A673 (cell line): ENCODE measurements around the gene AMDHD2. TPM values are rescaled to one million over a fixed set of nuclear protein-coding genes. Genes with fewer than 3 reads are reported as not detected.
"Not testable (repeated sequence)": the region's sequence is repeated elsewhere in the genome, so short reads cannot be mapped to it uniquely, and the experiment has no call there.

Source experiments
- BruUV-seq: library from RNA; stranded (reverse); fragments of 400-500 nt; replicated peaks from 2 replicates; lab custom pipeline; 2021; lab: Mats Ljungman, UMichigan
- CTCF ChIA-PET: fragments of 300-600 bp; sonication (Branson Sonifier 250); formaldehyde crosslinking; loops from one replicate; lab custom pipeline; 2022; ENCODE audit warnings: antibody characterized with exemption; lab: Charles Lee
- POLR2A ChIA-PET: fragments of 300-600 bp; sonication (Branson Sonifier 250); formaldehyde crosslinking; loops from one replicate; lab custom pipeline; 2022; ENCODE audit warnings: antibody characterized with exemption; ENCODE audit not compliant: low non-redundant PET; lab: Charles Lee
- DNase-seq: peaks from one replicate; pipeline ENCODE4 v3.0.0-alpha.2; 2015; ENCODE audit warnings: low spot score
- H3K27ac ChIP-seq: fragments of 200-600 bp; sonication (generic); 2 replicates; pipeline ENCODE4 v1.5.1; 2016; ENCODE audit warnings: mixed run types, low read depth, mild to moderate bottlenecking, mixed read lengths, antibody characterized with exemption, low read length; ENCODE audit not compliant: poor library complexity, severe bottlenecking
- H3K27me3 ChIP-seq: fragments of 200-600 bp; sonication (generic); replicated peaks from 2 replicates; pipeline ENCODE4 v1.6.1; 2017; ENCODE audit warnings: mixed run types, low read depth, mild to moderate bottlenecking, mixed read lengths, antibody characterized with exemption, low read length; ENCODE audit not compliant: insufficient read depth, poor library complexity
- H3K36me3 ChIP-seq: fragments of 200-600 bp; sonication (generic); 2 replicates; pipeline ENCODE4 v1.6.1; 2016; ENCODE audit warnings: mixed run types, mild to moderate bottlenecking, mixed read lengths, antibody characterized with exemption, low read length; ENCODE audit not compliant: insufficient read depth, poor library complexity, severe bottlenecking
- H3K4me1 ChIP-seq: fragments of 200-600 bp; sonication (generic); 2 replicates; pipeline ENCODE4 v1.6.1; 2017; ENCODE audit warnings: mixed run types, mild to moderate bottlenecking, mixed read lengths, antibody characterized with exemption, low read length; ENCODE audit not compliant: insufficient read depth, poor library complexity, severe bottlenecking
- H3K4me3 ChIP-seq: fragments of 200-600 bp; sonication (generic); 2 replicates; pipeline ENCODE4 v1.5.1; 2016; ENCODE audit warnings: low read depth, mixed run types, mild to moderate bottlenecking, mixed read lengths, low read length; ENCODE audit not compliant: poor library complexity, severe bottlenecking
- H3K9me3 ChIP-seq: fragments of 200-600 bp; sonication (generic); 2 replicates; pipeline ENCODE4 v1.6.1; 2016; ENCODE audit warnings: mixed run types, low read depth, mild to moderate bottlenecking, mixed read lengths, antibody characterized with exemption, low read length; ENCODE audit not compliant: poor library complexity, severe bottlenecking
- CTCF ChIP-seq: fragments of 300-800, 200-600 bp; sonication (generic); conservative IDR thresholded peaks from 2 replicates; pipeline ENCODE4 v1.5.1; 2017; ENCODE audit warnings: low read depth, mild to moderate bottlenecking, antibody characterized with exemption, low read length, moderate library complexity, mixed read lengths
- EZH2 ChIP-seq: fragments of 200-600 bp; sonication (generic); IDR thresholded peaks from 2 replicates; pipeline ENCODE4 v1.6.1; 2017; ENCODE audit warnings: borderline replicate concordance, low read depth, mild to moderate bottlenecking, mixed read lengths, antibody characterized with exemption, low read length; ENCODE audit not compliant: poor library complexity, severe bottlenecking
- intact Hi-C: fragments of 100-400 bp; cut with micrococcal nuclease; formaldehyde crosslinking; loops from one replicate; pipeline ENCODE4 v1.10.0; 2022; ENCODE audit not compliant: unreplicated experiment
- total RNA-seq: library from RNA; stranded (reverse); gene quantifications from 2 replicates; pipeline ENCODE4 v1.2.3, GENCODE V29; 2021

The AMDHD2 gene
- total RNA-seq, 1 experiment from 2014 or later: 53.3 TPM

GRCh38 chr16:2476741-2477140 lies 43.4 kb upstream of the AMDHD2 start:
- Histone ChIP-seq H3K4me1 (peaks cover 25% of the 10 kb centered on the region), H3K9me3 (no peaks in the 10 kb centered on the region), H3K27ac (no peak overlapping the region), H3K36me3 (no peaks in the 10 kb centered on the region), H3K27me3 (no peaks in the 10 kb centered on the region), H3K4me3 (no peak overlapping the region)
- ChIA-PET POLR2A (no interaction called here), CTCF (no interaction called here)
- intact Hi-C loops: no loop called here
- no TSS peak for BruUV-seq
- no peak for DNase-seq
- TF ChIP-seq EZH2: no peak
- no peak for TF ChIP-seq CTCF

DNA sequence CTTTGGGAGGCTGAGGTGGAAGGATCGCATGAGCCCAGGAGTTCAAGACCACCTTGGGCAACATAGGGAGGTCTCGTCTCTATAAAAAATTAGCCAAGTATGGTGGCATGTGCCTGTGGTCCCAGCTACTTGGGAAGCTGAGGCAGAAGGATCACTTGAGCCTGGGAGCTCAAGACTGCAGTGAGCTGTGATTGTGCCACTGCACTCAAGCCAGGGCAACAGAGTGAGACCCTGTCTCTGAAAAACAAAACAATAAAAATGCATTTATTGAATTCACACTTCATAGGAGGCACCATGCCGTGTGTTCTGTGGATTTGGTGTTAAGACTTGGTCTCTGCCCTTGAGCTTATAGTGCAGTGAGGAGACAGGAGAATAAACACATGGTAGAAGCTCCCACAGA lies 42.8 kb upstream of the AMDHD2 start:
- no peak for DNase-seq
- intact Hi-C loops: no loop called here
- ChIA-PET POLR2A (no interaction called here), CTCF (no interaction called here)
- TF ChIP-seq EZH2 (no peak), CTCF (no peak)
- BruUV-seq: no TSS peak
- Histone ChIP-seq H3K4me1 (peaks cover 19% of the 10 kb centered on the region), H3K27ac (no peak overlapping the region), H3K27me3 (no peaks in the 10 kb centered on the region), H3K36me3 (no peaks in the 10 kb centered on the region), H3K9me3 (no peaks in the 10 kb centered on the region), H3K4me3 (no peak overlapping the region)

DNA sequence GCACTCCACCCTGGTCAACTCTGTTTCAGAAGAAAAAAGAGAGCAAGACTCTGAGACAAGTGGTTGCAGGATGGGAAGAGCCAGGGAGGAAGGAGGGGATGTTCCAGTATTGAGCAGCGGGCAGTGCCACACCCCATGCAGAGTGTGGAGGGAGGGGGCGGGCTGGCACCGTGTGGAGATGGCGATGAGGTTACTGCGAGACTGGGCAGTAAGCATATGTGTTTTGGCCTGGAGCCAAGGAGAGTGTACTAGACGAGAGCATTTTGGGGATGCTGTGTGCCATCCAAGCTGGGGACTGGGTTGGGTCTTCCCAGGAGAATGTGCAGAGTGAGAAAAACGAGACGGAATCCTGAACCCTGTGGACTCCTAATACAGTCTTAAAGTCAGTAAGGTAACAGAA lies 41.9 kb upstream of the AMDHD2 start:
- CTCF ChIA-PET: no interaction called here

GRCh38 chr16:2479996-2480395 lies 40.2 kb upstream of the AMDHD2 start:
- H3K4me1 ChIP-seq, POLR2A ChIA-PET, H3K4me3 ChIP-seq, DNase-seq, H3K36me3 ChIP-seq, H3K27ac ChIP-seq, H3K9me3 ChIP-seq, CTCF ChIA-PET, intact Hi-C loops, H3K27me3 ChIP-seq, BruUV-seq: not testable (repeated sequence)

More for the DNA sequence above, 41.9 kb upstream of the AMDHD2 start:
- Histone ChIP-seq H3K27me3 (no peaks in the 10 kb centered on the region), H3K4me1 (peaks cover 10% of the 10 kb centered on the region), H3K36me3 (no peaks in the 10 kb centered on the region), H3K9me3 (no peaks in the 10 kb centered on the region), H3K27ac (no peak overlapping the region), H3K4me3 (no peak overlapping the region)
- intact Hi-C loops: no loop called here
- no peak for TF ChIP-seq CTCF
- no peak for TF ChIP-seq EZH2
- no peak for DNase-seq
- BruUV-seq: no TSS peak
- POLR2A ChIA-PET: interaction anchor here (0.6 to 0.7 kb wide), 2 partner anchors 16 to 131 kb away, joined by 6 to 8 read pairs; no protein-coding TSS in a partner anchor
